Caki2 (cell line): Measurements from ENCODE around the gene PDLIM1. TPM values are rescaled to one million over a fixed set of nuclear protein-coding genes. Genes with fewer than 3 reads are reported as not detected.
A peak's percentile ranks its signal among the peaks of the same experiment; 100 is the strongest.

Source experiments
- DNase-seq: peaks from one replicate; pipeline ENCODE4 v3.0.0-alpha.2; 2015; ENCODE audit warnings: low read depth
- in situ Hi-C: cut with HindIII; loops from 2 replicates; pipeline ENCODE4 v1.10.0; 2016; ENCODE audit warnings: low sequenced_read_pairs, low pct_unique_long_range_greater_than_20kb, mixed read lengths
- total RNA-seq: library from RNA; depleted of rRNA; stranded (reverse); fragments of >200 nt; shearing (Covaris generic); gene quantifications from 2 replicates; pipeline ENCODE4 v1.2.3, GENCODE V29; 2014; ENCODE audit warnings: low replicate concordance; rRNA removed

PDLIM1 gene
- total RNA-seq: 14.8 and 16.9 TPM in 2 replicates

GRCh38 chr10:95290461-95291364 is at the start of gene PDLIM1:
Gene PDLIM1 (minus strand): TSS chr10:95291003. CDS start chr10:95290915, 88 bp downstream.
- peak; percentile 63 for DNase-seq
- in situ Hi-C loops: no loop called here

GRCh38 chr10:95339863-95340262 is 49.1 kb upstream of the PDLIM1 start:
- in situ Hi-C loops: no loop called here
- no peak for DNase-seq

- in situ Hi-C loops: no loop called here
- peak; percentile 23 for DNase-seq
These were observed 46.8 kb upstream of the PDLIM1 start for GRCh38 chr10:95337423-95338160.

GRCh38 chr10:95336702-95337101 is 45.9 kb upstream of the PDLIM1 start:
- DNase-seq: no peak
- in situ Hi-C loops: no loop called here

- DNase-seq: no peak
- in situ Hi-C loops: no loop called here
These were observed 45.3 kb upstream of the PDLIM1 start for GRCh38 chr10:95335933-95336699.

GRCh38 chr10:95334805-95335144 is 44.0 kb upstream of the PDLIM1 start:
- in situ Hi-C loops: no loop called here
- no peak for DNase-seq

GRCh38 chr10:95333997-95334804 is 43.4 kb upstream of the PDLIM1 start:
- in situ Hi-C loops: no loop called here
- no peak for DNase-seq

- no peak for DNase-seq
- in situ Hi-C loops: no loop called here
These were observed 42.0 kb upstream of the PDLIM1 start for GRCh38 chr10:95332666-95333249.

GRCh38 chr10:95331596-95332130 is 40.9 kb upstream of the PDLIM1 start:
- in situ Hi-C loops: no loop called here
- DNase-seq: no peak

- no peak for DNase-seq
- in situ Hi-C loops: no loop called here
These were observed 40.2 kb upstream of the PDLIM1 start for GRCh38 chr10:95330966-95331453.

GRCh38 chr10:95329296-95329695 is 38.5 kb upstream of the PDLIM1 start:
- no peak for DNase-seq

GRCh38 chr10:95328013-95328412 is 37.2 kb upstream of the PDLIM1 start:
- in situ Hi-C loops: no loop called here
- no peak for DNase-seq

More at GRCh38 chr10:95329296-95329695, 38.5 kb upstream of the PDLIM1 start:
- in situ Hi-C loops: no loop called here

GRCh38 chr10:95327367-95327766 is 36.6 kb upstream of the PDLIM1 start:
- in situ Hi-C loops: no loop called here
- no peak for DNase-seq

- no peak for DNase-seq
- in situ Hi-C loops: no loop called here
These were observed 35.6 kb upstream of the PDLIM1 start for GRCh38 chr10:95326396-95326795.

GRCh38 chr10:95325863-95326262 is 35.1 kb upstream of the PDLIM1 start:
- in situ Hi-C loops: no loop called here
- DNase-seq: no peak

- in situ Hi-C loops: no loop called here
- DNase-seq: no peak
These were observed 33.8 kb upstream of the PDLIM1 start for GRCh38 chr10:95324436-95325268.
